Hepatocyte (in vitro differentiated cells): Measurements from ENCODE around the gene PITX2.

Source experiments
- EZH2 ChIP-seq: fragments of 200-600 bp; sonication (generic); IDR thresholded peaks from 2 replicates; pipeline ENCODE4 v1.6.1; 2016; ENCODE audit warnings: antibody characterized with exemption, mild to moderate bottlenecking, borderline replicate concordance
- EZH2phosphoT487 ChIP-seq: fragments of 200-600 bp; sonication (generic); IDR thresholded peaks from one replicate; pipeline ENCODE4 v1.6.1; 2018; ENCODE audit warnings: antibody characterized with exemption, mild to moderate bottlenecking, low read depth, moderate library complexity; ENCODE audit not compliant: unreplicated experiment, severe bottlenecking
- TF ChIP-seq, protein P1 (sequence below): fragments of 200-600 bp; sonication (generic); IDR thresholded peaks from 2 replicates; pipeline ENCODE4 v1.5.1; 2016; ENCODE audit warnings: antibody characterized with exemption, mild to moderate bottlenecking; ENCODE audit not compliant: poor library complexity

DNA sequence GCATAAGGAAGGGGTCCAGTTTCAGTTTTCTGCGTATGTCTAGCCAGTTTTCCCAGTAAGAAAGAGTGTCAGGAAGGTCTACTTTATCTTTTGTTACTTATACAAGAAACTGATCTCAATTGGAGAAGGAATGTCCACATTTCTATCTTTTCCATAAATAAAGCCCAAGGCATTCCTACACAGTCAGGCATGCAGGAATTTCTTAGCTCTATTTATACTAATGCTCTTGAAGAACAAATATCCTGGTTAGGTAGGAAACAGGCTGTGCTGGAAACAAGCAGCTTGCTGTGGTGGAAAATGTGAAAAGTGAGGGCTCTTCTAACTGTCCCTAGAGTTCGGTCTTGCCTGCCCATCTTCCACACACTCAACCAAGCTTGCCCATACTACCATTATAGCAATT lies 37.9 kb upstream of the PITX2 start:
- TF ChIP-seq EZH2 (no peak), EZH2phosphoT487 (no peak)
- TF ChIP-seq, protein P1, sequence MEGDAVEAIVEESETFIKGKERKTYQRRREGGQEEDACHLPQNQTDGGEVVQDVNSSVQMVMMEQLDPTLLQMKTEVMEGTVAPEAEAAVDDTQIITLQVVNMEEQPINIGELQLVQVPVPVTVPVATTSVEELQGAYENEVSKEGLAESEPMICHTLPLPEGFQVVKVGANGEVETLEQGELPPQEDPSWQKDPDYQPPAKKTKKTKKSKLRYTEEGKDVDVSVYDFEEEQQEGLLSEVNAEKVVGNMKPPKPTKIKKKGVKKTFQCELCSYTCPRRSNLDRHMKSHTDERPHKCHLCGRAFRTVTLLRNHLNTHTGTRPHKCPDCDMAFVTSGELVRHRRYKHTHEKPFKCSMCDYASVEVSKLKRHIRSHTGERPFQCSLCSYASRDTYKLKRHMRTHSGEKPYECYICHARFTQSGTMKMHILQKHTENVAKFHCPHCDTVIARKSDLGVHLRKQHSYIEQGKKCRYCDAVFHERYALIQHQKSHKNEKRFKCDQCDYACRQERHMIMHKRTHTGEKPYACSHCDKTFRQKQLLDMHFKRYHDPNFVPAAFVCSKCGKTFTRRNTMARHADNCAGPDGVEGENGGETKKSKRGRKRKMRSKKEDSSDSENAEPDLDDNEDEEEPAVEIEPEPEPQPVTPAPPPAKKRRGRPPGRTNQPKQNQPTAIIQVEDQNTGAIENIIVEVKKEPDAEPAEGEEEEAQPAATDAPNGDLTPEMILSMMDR: no peak
